Osteocyte (in vitro differentiated cells): ENCODE measurements around the gene GLRX2. TPM values are rescaled to one million over a fixed set of nuclear protein-coding genes. Genes with fewer than 3 reads are reported as not detected.

Experiments used
- DNase-seq: peaks from one replicate; pipeline ENCODE4 v3.0.0; 2021; ENCODE audit warnings: mixed read lengths; ENCODE audit not compliant: unreplicated experiment; ENCODE audit errors: extremely low spot score
- H3K27ac Mint-ChIP-seq: one replicate; pipeline ENCODE4 v1.8.0; 2021; ENCODE audit warnings: mild to moderate bottlenecking, mixed read lengths; ENCODE audit not compliant: unreplicated experiment
- H3K27me3 Mint-ChIP-seq: one replicate; pipeline ENCODE4 v1.8.0; 2021; ENCODE audit warnings: mixed read lengths; ENCODE audit not compliant: unreplicated experiment
- H3K36me3 Mint-ChIP-seq: one replicate; pipeline ENCODE4 v1.8.0; 2021; ENCODE audit warnings: mixed read lengths; ENCODE audit not compliant: unreplicated experiment
- H3K4me1 Mint-ChIP-seq: one replicate; pipeline ENCODE4 v1.8.0; 2021; ENCODE audit warnings: mixed read lengths; ENCODE audit not compliant: unreplicated experiment
- H3K4me3 Mint-ChIP-seq: one replicate; pipeline ENCODE4 v1.8.0; 2021; ENCODE audit warnings: mild to moderate bottlenecking, moderate library complexity, mixed read lengths; ENCODE audit not compliant: unreplicated experiment
- H3K9me3 Mint-ChIP-seq: one replicate; pipeline ENCODE4 v1.8.0; 2021; ENCODE audit warnings: mixed read lengths; ENCODE audit not compliant: unreplicated experiment
- total RNA-seq: library from RNA; stranded (reverse); gene quantifications from 2 replicates; pipeline ENCODE4 v1.2.1, GENCODE V29; 2021
- TF ChIP-seq, protein P1 (sequence below): fragments of 200-600 bp; sonication (generic); IDR thresholded peaks from 2 replicates; pipeline ENCODE4 v1.5.0; 2021; ENCODE audit warnings: antibody characterized with exemption, mild to moderate bottlenecking, moderate library complexity

GLRX2 gene
- total RNA-seq, 1 donor from 2014 or later, result 24.3 TPM

DNA sequence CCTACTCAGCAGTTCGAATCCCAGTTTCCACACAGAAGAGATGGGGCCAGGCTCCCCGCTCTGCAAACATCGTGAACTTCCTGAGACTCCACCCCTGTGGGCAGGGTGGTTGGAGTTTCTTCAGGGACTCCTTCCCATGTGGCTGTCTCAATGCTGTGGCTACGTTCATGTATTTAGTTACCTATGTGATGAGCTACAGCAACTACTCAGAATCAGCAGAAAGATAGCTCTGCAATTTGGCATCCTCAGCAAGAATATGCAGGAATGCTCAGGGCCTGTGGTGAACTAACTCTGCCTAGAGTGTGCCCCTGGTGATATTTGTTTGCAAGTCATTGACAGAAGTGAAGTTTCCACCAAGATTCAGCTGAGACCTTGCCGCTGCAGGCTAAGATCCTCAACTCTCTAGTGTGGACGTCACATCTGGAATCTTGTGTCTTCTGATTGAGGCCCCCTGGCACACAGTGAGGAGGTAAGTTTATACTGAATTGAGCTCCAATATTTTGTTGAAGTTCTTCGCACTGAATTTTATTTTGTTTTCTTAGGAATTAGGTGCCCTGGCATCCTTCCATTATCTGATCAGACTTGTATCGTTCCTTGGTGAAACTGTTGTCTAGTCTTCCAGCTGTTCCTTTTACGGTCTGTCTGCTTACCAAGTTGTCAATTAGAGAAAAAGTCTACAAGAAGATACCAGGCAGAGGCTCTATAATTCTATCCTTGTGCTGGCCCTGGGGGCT is 8.2 kb upstream of the GLRX2 start:
- TF ChIP-seq, protein P1, sequence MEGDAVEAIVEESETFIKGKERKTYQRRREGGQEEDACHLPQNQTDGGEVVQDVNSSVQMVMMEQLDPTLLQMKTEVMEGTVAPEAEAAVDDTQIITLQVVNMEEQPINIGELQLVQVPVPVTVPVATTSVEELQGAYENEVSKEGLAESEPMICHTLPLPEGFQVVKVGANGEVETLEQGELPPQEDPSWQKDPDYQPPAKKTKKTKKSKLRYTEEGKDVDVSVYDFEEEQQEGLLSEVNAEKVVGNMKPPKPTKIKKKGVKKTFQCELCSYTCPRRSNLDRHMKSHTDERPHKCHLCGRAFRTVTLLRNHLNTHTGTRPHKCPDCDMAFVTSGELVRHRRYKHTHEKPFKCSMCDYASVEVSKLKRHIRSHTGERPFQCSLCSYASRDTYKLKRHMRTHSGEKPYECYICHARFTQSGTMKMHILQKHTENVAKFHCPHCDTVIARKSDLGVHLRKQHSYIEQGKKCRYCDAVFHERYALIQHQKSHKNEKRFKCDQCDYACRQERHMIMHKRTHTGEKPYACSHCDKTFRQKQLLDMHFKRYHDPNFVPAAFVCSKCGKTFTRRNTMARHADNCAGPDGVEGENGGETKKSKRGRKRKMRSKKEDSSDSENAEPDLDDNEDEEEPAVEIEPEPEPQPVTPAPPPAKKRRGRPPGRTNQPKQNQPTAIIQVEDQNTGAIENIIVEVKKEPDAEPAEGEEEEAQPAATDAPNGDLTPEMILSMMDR, result no peak
- Mint-ChIP-seq H3K9me3 (no peaks in the 10 kb centered on the region), H3K27ac (peak overlapping the region; percentile 21), H3K36me3 (no peaks in the 10 kb centered on the region), H3K27me3 (no peaks in the 10 kb centered on the region), H3K4me3 (no peak overlapping the region), H3K4me1 (peaks cover 35% of the 10 kb centered on the region)
- no peak for DNase-seq

DNA sequence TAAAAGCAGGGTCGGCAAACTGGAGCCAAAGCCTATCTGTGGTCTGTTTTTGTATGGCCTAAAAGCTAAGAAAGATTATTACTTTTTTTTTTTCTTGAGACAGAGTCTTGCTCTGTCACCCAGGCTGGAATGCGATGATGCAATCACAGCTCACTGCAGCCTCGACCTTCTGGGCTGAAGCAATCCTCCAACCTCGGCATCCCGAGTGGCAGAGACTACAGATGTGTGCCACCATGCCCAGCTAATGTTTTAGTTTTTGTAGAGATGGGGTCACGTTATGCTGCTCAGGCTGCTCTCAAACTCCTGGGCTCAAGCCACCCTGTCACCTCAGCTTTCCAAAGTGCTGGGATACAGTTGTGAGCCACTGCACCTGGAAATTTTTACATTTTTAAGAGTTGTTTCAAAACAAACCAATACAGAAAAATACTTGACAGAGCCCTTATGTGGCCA is 6.5 kb upstream of the GLRX2 start:
- H3K27ac Mint-ChIP-seq, result peak overlapping the region; percentile 84
- no peaks in the 10 kb centered on the region for H3K9me3 Mint-ChIP-seq
- H3K4me3 Mint-ChIP-seq, result no peak overlapping the region
- DNase-seq, result no peak
- TF ChIP-seq, protein P1, result no peak
- H3K27me3 Mint-ChIP-seq, result no peaks in the 10 kb centered on the region
- H3K36me3 Mint-ChIP-seq, result no peaks in the 10 kb centered on the region
- H3K4me1 Mint-ChIP-seq, result peaks cover 35% of the 10 kb centered on the region

DNA sequence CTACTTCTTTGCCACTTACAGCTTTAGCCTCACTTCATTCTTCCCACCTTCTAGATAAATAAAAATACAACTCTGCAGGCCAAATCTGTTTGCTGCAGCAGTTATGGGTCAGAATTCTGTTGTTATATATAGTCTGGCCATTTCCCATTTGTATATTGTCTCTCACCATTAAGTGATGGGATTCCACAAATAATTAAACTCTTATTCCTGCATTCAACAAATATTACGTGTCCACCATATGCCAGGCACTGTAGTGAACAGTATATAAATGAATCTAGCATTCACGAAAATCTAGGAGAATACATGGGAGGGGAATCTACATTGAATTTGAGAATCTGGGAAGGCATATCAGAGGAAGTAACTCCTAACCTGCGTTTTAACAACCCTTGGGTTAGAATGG is 5.7 kb upstream of the GLRX2 start:
- no peak for DNase-seq
- Mint-ChIP-seq H3K4me3 (no peak overlapping the region), H3K27me3 (no peaks in the 10 kb centered on the region), H3K4me1 (peaks cover 31% of the 10 kb centered on the region), H3K9me3 (no peaks in the 10 kb centered on the region), H3K27ac (peak overlapping the region; percentile 50), H3K36me3 (no peaks in the 10 kb centered on the region)
- TF ChIP-seq, protein P1, result no peak

DNA sequence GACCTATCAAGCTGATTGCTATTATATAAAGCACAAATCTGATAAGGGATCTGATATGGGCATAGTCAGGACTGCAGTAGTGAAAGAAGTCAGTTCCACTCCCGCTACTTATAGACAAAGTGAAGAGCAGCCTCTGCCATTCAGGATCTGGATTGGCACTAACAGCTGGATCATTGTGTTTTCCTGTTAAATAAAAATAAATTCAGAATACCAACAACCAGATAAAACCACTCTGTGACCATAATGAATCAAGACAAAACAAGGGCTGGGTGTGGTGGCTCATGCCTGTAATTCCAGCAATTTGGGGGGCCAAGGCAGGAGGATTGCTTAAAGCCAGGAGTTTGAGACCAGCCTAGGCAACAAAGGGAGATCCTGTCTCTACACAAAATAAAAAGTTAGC is 5.0 kb upstream of the GLRX2 start:
- Mint-ChIP-seq H3K27me3 (no peaks in the 10 kb centered on the region), H3K27ac (peak overlapping the region; percentile 50), H3K9me3 (no peaks in the 10 kb centered on the region), H3K4me1 (peaks cover 30% of the 10 kb centered on the region), H3K4me3 (no peak overlapping the region), H3K36me3 (no peaks in the 10 kb centered on the region)
- TF ChIP-seq, protein P1, result no peak
- DNase-seq, result no peak

DNA sequence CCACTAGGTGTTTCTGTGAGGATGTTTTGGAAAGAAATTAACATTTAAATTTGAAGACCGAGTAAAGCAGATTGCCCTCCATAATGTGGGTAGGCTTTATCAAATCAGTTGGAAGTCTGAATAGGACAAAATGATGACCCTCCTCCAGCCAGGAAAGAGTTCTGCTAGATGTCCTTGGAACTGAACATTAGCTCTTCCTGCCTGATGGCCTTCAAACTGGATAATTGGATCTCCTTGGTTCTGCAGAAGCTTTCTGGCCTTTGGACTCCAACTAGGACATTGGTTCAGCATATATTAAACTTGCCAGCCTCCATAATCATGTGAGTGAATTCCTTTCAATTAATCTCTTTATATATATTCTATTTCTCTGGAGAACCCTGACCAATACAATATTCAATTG is 4.4 kb upstream of the GLRX2 start:
- Mint-ChIP-seq H3K9me3 (no peaks in the 10 kb centered on the region), H3K4me1 (peaks cover 30% of the 10 kb centered on the region), H3K27me3 (no peaks in the 10 kb centered on the region), H3K4me3 (no peak overlapping the region), H3K27ac (no peak overlapping the region), H3K36me3 (no peaks in the 10 kb centered on the region)
- TF ChIP-seq, protein P1, result no peak
- DNase-seq, result no peak
